Measurements from ENCODE around the gene LRCH3. TPM values are rescaled to one million over a fixed set of nuclear protein-coding genes. Genes with fewer than 3 reads are reported as not detected.

The LRCH3 gene
- total RNA-seq, 1 experiment from 2014 or later, result 71.8 TPM

GRCh38 chr3:197888511-197888910 lies 97.5 kb downstream of the LRCH3 start:
- ChIA-PET POLR2A (ENCODE audit: low non-redundant PET) (no interaction called here), CTCF (no interaction called here)
- Histone ChIP-seq H3K9me3 (ENCODE audit: low read depth, low read length, poor library complexity, severe bottlenecking) (no peaks in the 10 kb centered on the region), H3K27me3 (replicated peaks; ENCODE audit: insufficient read depth, low read depth, low read length, poor library complexity) (no peaks in the 10 kb centered on the region), H3K27ac (ENCODE audit: low read depth, low read length, poor library complexity, severe bottlenecking) (no peak overlapping the region), H3K4me3 (ENCODE audit: low read depth, low read length, poor library complexity, severe bottlenecking) (no peak overlapping the region), H3K36me3 (ENCODE audit: insufficient read depth, low read length, poor library complexity, severe bottlenecking) (peaks cover 4% of the 10 kb centered on the region), H3K4me1 (ENCODE audit: insufficient read depth, low read length, poor library complexity, severe bottlenecking) (peaks cover 3% of the 10 kb centered on the region)
- no peak for TF ChIP-seq EZH2 (IDR thresholded peaks at IDR 0.05; ENCODE audit: borderline replicate concordance, low read depth, low read length, poor library complexity, severe bottlenecking)
- no peak for TF ChIP-seq CTCF (conservative IDR thresholded peaks at IDR 0.05; ENCODE audit: low read depth, low read length)
- no peak for DNase-seq (ENCODE audit: low spot score)
- no TSS peak for BruUV-seq (replicated peaks)
- intact Hi-C loops (cut with micrococcal nuclease; ENCODE audit: unreplicated experiment), result no loop called here

- DNase-seq (ENCODE audit: low spot score), result no peak
- Histone ChIP-seq H3K36me3 (ENCODE audit: insufficient read depth, low read length, poor library complexity, severe bottlenecking) (no peaks in the 10 kb centered on the region), H3K4me3 (ENCODE audit: low read depth, low read length, poor library complexity, severe bottlenecking) (no peak overlapping the region), H3K27ac (ENCODE audit: low read depth, low read length, poor library complexity, severe bottlenecking) (no peak overlapping the region), H3K4me1 (ENCODE audit: insufficient read depth, low read length, poor library complexity, severe bottlenecking) (no peaks in the 10 kb centered on the region), H3K9me3 (ENCODE audit: low read depth, low read length, poor library complexity, severe bottlenecking) (no peaks in the 10 kb centered on the region), H3K27me3 (replicated peaks; ENCODE audit: insufficient read depth, low read depth, low read length, poor library complexity) (no peaks in the 10 kb centered on the region)
- intact Hi-C loops (cut with micrococcal nuclease; ENCODE audit: unreplicated experiment), result no loop called here
- no TSS peak for BruUV-seq (replicated peaks)
- CTCF ChIA-PET, result no interaction called here
- POLR2A ChIA-PET (ENCODE audit: low non-redundant PET), result no interaction called here
- TF ChIP-seq EZH2 (IDR thresholded peaks at IDR 0.05; ENCODE audit: borderline replicate concordance, low read depth, low read length, poor library complexity, severe bottlenecking) (no peak), CTCF (conservative IDR thresholded peaks at IDR 0.05; ENCODE audit: low read depth, low read length) (no peak)
Observed at GRCh38 chr3:197889204-197889930, 98.3 kb downstream of the LRCH3 start.

GRCh38 chr3:197890693-197891092 lies 99.6 kb downstream of the LRCH3 start:
- H3K27me3 ChIP-seq (replicated peaks; ENCODE audit: insufficient read depth, low read depth, low read length, poor library complexity), result no peaks in the 10 kb centered on the region
- BruUV-seq (replicated peaks), result no TSS peak
- no peak overlapping the region for H3K4me3 ChIP-seq (ENCODE audit: low read depth, low read length, poor library complexity, severe bottlenecking)
- no peaks in the 10 kb centered on the region for H3K36me3 ChIP-seq (ENCODE audit: insufficient read depth, low read length, poor library complexity, severe bottlenecking)
- no peak for DNase-seq (ENCODE audit: low spot score)
- no peaks in the 10 kb centered on the region for H3K9me3 ChIP-seq (ENCODE audit: low read depth, low read length, poor library complexity, severe bottlenecking)
- TF ChIP-seq CTCF (conservative IDR thresholded peaks at IDR 0.05; ENCODE audit: low read depth, low read length) (no peak), EZH2 (IDR thresholded peaks at IDR 0.05; ENCODE audit: borderline replicate concordance, low read depth, low read length, poor library complexity, severe bottlenecking) (no peak)
- CTCF ChIA-PET, result no interaction called here
- intact Hi-C loops (cut with micrococcal nuclease; ENCODE audit: unreplicated experiment), result no loop called here
- H3K27ac ChIP-seq (ENCODE audit: low read depth, low read length, poor library complexity, severe bottlenecking), result no peak overlapping the region
- no peaks in the 10 kb centered on the region for H3K4me1 ChIP-seq (ENCODE audit: insufficient read depth, low read length, poor library complexity, severe bottlenecking)
- POLR2A ChIA-PET (ENCODE audit: low non-redundant PET), result no interaction called here

Data from A673 (cell line).